NCI-H146 (cell line): ENCODE results near the gene UCN2.

Source experiments
- DNase-seq: peaks from one replicate; lab custom pipeline; 2025; lab: John Stamatoyannopoulos, UW

UCN2 gene

DNA sequence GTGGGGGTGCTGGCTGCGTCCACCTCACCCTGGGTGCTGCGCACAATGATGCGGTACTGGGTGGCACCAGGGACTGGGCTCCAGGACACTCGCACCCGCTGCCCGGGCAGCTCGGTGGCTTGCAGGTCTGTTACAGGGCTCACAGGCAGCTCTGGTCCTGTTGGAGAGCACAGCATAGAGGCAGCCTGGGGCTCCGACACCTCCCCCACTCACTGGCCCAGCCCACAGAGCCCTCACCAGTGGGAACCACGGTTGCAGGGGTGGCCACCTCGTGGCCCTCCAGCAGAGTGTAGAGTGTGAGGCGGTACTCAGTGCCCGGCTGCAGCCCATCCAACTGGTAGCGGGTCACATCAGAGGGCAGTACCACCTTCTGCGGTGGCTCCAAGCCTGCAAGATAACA lies 27.9 kb upstream of the UCN2 start:
- DNase-seq = no peak

DNA sequence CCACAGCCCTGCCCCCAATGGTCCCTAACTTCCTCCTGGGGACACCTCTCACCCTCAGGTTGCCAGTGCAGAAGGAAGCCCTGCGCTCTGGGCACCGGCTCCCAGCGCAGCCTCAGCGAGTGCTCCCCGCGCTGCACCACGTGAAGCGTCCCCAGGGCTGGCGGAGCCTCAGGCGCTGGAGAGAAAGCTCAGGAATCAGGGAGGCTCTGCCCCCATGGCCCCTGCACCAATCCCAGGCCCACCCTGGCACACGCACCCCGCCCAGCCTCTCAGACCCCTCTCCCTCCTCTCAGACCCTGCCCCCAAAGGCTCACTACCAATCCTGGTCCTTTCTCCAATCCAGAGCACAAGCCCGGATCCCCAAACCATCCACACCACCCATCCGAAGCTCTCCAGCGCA lies 24.6 kb upstream of the UCN2 start:
- no peak for DNase-seq

DNA sequence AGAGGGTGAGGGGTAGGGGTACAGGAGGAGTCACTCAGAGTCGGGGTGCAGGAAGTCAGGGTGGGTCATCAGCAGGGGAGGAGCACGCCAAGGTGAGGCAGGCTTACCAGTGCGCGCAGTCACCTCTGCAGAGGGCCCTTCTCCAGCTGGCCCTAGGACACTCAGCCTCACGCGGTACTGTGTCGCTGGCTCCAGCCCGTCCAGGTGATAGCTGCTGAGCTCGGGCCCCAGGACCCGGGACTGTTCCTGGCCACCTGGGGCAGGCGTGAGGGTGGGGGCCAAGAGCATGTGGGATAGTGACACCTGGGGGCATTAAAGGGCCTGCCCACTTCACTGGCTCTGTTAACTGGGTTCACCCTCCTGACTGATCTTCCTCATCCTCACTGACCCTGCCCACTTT lies 24.1 kb upstream of the UCN2 start:
- DNase-seq = no peak

DNA sequence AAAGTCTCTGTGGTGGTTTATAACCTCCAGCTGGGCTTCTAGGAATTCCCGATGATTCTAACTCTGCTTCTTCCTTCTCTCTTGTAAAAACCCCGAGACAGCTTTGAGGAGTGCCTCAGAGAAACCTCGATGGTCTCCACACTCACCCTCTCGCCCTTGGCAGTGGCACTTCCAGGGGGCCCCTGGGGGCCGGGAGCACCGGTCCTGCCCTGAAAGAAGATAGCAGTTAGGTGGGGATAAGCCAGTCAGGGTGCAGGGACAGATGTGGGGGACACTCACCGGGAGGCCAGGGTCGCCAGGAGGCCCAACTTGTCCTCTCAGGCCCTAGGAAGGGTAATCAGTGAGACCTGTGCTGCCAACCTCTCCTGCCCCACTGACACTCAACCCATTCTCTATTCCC lies 21.8 kb upstream of the UCN2 start:
- DNase-seq = no peak

DNA sequence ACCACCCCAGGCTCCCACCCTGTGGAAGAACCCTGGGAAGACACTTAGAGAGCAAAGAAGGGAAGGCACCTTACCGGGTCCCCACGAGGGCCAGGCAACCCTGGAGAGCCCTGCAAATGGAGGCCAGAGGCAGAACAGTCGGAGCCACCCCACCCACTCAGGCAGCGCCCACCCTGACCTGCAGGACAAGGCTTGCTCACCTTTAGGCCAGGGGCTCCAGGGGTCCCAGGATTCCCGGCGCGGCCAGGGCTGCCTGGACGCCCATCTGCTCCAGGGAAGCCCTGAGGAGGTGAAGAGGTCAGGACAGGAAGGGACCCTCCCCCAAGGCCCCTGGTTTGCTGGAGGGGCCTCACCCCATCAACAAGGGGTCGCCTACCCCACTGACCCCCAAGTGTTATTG lies 21.3 kb upstream of the UCN2 start:
- DNase-seq = no peak

DNA sequence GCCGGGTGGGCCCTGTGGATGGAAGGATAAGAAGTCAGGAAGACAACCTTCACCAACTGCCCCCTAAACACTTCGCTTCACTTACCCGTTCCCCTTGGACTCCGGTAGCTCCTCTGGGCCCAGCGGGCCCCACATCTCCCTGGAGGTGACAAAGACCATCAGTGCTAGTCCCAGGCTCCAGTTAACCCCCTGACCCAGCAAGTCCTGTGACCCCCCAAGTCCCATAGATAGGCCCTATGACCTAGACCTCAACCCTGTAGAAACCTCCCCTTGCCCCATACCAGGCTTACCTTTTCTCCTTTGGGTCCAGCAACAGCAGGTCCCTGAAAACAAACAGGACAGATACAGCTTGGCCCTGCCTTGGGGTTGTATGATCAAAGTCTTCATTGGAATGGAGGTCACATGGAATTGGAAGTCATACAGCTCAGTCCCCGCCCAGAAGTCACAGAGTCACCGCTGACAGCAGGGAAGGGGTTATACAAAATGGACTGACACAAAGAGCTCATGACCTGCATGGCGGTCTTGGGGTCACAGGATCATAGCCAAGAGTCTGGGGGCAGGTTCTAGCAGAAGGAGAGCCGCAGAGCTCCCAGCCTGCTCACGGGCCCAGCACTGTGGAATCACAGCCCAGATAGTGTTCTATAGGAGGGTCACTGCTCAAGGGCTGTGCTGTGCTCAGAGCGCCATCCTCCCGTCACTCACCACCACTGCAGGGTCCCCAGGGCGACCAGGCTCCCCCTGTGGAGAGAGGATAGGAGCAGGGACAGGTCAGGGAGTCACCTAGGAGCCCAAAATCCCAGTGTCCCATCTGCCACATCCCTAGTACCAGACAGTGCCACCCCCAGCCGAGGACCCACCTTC lies 18.3 kb upstream of the UCN2 start:
- DNase-seq = no peak

DNA sequence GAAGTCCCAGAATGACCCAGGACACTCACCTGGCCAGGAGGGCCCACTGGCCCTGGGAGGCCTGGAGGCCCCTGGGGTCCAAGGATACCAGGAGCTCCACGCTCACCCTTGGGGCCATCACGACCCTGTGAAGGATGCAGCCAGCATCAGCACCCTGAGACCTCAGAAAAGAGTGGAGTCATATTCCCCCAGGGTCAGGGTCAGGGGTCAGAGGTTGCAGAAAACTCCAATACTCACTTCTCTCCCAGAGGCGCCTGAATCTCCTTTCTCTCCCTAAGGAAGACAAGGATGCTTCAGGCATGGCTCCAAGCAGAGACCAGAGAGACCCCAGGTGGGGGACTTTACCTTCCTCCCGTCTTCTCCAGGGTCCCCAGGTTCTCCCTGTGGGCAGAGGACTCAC lies 13.1 kb upstream of the UCN2 start:
- DNase-seq = no peak

DNA sequence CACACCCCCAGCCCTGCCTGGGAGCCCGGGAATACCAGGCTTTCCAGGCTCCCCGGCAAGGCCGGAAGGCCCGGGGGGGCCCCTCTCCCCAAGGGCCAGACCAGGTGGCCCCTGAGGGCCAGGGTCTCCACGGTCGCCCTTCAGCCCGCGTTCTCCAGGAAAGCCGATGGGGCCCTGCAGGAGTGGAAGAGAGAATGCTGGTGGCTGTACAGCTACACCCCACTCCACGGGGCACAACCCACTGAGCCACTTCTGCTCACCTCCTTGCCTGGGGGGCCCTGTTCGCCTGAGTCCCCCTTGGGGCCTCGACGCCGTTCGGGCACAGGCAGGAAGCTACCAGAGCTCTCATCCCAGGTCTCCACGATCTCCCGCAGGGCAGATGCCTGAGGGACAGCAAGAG lies 11.8 kb upstream of the UCN2 start:
- DNase-seq = no peak

DNA sequence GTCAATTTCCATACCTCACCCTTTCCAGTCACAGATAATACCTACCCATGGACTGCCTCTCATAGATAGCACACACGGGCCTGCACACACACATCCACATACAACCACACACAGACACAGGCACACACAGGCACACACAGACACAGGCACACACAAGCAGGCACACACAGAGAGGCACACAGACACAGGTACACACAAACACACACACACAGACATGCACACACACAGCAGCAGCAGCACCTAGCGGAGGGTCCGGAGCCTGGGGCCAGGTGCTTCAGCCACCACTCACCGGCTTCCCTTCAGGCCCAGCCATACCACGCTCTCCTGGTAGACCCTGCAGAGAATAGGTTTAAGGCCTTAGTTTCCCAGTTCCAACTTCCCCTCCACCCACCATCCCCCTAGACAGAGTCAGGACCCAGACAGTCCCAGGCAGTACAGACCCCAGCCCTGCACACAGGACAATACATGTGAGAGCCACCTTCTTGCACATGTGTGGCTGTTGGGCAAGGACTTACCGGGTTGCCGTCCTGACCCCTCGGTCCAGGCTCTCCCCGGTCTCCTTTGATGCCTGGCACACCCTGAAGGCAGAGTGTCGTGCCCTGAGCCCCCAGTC lies 10.5 kb upstream of the UCN2 start:
- DNase-seq = no peak

DNA sequence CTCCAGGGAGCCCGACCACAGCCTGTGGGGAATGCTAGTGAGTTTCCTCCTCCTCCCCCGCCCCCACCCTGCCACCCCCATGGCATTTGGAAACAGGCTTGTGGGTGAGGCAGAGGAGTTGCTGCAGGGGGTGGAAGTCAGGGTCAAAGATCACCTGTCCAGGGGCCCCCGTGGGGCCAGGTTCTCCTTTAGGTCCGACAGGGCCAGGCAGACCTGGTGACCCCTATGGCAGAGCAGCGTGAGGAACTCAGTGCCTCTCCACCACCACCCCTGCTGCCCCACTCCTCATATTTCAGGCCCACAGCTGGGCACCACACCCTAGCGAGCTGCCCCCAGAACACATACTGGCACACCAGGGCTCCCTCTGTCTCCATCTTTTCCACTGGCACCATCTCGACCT lies 8.9 kb upstream of the UCN2 start:
- DNase-seq = no peak

DNA sequence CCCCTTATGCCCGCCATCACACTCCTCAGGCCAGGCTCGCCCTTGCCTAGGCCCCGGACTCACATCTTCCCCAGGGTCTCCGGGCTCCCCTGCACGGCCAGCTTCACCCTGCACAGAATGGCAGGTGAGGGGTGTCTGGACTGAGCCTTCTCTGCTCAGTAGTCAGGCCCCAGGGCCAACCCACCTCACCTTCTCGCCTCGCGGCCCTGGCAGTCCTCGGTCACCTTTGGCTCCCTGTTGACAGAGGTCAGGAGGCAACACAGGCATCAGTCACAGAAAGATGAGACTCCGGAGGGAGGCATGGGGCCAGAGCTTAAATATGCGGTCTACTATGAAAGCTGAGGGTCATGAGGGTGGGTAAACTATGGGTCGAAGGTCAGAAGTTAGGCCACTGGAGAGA lies 8.4 kb upstream of the UCN2 start:
- DNase-seq = no peak

DNA sequence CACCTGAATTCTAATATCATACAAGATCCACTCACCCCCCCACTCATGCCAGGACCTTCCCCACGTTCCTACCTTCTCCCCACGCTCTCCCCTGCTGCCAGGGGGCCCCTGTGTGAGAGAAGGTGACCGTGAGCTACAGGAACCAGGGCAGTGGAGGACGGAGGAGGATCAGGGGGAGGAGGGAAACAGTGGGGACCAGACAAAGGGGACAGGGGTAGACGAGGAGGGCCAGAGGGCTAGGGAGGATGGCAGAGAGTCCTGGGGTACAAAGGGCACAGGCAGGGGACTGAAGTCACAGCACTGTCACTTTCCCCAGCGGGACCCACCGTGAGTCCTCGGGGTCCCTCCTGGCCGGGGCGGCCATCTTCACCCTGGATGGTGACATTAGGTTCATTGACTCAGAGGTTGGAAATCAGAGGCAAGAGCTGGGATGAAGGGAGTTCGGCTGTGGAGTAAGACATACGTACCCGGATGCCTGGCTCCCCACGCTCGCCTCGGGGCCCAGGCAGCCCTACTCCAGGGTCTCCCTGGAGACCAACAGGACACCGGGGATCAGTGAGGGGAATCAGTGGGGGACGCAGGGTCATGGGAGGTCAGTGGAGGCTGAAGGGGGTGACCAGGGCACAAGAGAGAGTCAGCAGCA lies 6.3 kb upstream of the UCN2 start:
- no peak for DNase-seq

DNA sequence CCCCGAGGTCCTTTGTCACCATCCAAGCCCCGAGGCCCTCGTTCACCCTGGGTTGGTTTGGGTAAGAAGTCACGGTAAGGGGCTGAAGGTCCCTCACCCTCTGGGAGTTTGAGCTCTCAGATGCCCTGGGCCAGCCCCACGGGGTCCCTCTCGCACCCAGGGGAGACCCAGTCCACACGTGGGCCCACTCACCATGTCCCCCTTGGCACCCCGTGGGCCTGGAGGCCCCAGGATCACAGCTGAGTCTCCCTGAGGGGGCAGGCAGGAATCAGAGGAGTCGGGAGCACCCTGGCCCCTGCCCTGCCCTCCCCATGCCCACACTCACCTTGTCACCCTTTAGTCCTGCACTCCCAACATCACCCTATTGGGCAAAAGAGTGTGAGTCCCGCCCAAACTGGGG lies 5.8 kb upstream of the UCN2 start:
- no peak for DNase-seq

DNA sequence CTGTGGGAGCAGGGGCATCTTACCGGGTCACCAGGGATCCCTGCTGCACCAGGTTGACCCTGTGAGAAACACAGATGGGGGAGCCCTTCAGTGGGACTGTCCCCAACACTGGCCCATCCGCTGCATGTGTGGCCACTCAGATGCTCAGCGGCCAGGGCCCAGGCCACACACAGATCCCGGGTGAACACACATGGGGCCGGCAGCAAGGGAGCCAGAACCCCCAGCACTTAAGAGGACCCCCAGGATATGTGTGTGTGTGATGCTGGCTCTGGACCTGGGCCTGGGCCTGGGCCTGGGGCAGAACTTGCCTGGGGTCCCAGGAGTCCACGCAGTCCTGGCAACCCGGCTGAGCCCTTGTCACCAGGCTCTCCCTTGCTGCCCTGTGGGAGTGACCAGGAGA lies 4.9 kb upstream of the UCN2 start:
- DNase-seq = no peak

DNA sequence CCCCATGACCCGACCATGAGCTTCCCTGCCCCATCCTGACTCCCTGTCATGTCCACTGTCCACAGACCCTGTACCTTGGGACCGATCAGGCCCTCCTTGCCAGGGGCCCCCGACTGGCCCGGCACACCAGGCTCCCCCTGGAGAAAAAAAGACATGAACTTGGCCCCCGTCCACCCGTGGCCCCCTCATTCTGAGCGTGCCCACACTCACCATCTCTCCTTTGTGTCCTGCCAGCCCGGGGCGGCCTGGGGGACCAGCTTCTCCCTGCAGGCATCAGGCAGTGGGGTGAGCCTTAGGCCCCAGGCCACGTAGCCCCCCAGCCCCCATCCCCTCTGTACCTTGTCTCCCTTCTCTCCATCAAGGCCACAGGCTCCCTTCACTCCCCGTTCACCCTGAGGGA lies 3.9 kb upstream of the UCN2 start:
- DNase-seq = no peak

DNA sequence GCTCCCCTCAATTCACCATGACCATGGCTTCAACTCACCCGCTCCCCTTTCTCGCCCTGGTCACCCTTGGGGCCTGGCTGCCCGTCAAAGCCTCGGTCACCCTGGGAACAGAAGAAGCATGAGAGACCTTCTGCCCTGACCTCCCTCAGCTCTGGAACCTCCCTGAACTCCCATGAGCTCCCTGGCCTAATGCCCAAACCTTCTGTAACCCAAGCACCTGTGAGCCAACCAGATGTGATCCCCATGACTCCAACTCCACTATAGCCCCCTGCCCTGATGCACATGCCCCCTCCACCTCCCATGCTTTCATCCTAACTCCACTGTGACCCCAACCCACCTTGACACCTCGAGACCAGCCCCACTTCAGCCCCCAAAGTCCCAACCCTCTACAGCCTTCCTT lies 3.5 kb upstream of the UCN2 start:
- no peak for DNase-seq

DNA sequence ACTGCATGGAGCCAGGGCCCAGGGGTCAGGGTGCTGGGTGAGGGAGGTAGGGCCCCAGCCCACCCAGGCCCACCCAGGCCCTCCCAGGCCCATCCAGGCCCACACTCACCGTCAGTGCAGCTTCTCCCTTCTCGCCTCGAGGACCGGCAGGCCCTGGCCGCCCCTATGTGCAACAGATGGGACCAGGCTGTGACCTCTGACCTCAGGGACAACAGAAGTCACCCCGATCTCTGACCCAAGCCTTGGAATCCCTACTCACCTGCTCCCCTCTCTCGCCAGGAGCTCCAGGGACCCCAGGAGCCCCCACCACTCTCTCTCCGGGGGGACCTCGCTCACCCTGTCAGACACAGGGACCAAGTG lies 2.8 kb upstream of the UCN2 start:
- DNase-seq = no peak

DNA sequence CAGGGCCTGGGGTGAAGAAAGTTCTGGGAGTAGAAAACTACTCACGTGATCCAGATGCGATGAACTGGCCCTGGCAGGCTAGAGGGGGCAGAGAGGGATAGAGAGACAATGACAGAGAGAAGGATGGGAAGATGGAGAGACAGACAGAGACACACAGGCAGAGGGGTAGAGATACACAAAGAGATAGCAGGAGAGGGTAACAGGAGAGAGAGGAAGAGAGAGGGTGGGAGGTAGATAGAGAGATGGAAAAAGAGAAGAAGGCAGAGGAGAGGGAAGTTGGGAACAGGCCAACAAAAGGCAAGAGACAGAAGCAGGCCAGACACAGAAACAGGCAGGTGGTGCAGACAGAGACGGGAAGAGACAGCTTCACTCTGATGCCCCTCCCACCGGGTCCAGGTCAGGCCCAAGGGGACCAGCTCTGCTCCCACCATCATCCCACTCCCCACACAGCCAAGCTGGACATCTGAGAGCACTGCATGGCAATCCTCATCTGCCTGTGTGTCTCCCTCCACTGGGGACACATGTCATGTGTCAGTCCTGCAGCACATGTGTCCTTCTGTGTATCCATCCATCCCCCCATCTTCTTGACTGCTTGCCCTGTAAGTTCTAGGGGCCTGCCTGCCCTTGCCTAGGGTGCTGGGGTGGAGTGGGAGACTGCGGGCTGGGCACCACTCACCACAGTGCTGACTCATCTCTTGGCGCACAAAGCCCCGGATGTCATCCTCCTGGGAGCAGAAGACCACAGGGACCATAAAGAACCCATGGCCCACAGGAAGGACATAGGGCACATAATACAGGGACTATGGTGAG lies 2.2 kb upstream of the UCN2 start:
- DNase-seq = no peak

DNA sequence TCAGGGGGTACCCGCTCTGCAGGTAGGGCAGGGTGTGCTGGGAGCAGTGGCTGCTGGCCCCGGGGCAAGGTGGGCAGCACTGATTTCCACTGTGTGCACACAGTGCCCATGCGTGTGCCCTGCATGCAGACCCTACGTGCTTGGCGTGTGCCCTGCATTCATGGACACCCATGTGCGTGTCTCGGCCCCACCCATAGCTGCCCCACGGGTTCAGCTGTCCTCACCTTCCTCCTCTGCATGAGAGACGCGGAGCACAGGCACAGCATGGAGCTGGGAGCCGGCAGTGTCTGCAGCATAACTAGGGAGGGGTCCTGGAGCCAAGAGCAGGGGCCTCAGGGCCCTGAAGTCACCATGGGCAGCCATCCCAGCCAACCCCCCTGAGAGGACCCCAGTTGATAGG lies 1.6 kb upstream of the UCN2 start:
- no peak for DNase-seq

DNA sequence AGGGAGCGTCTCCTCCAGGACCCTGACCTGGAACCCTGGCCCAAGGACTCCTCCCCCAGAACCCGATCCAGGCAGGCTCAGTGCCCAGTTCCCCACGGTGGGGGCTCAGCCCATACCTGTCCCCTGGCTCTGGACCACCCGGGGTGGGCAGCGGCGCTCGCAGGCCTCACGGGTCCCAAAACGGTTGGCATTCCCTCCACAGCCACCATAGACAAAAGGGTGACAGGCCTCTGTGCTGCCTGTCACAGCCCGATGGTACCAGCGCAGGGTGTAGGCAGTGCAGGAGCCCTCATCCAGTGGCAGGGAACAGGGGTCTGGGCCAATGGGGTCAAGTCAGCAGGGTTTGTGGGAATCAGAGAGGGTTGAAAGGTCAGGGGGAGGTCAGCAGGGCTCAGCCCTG lies 1.1 kb upstream of the UCN2 start:
- no peak for DNase-seq

DNA sequence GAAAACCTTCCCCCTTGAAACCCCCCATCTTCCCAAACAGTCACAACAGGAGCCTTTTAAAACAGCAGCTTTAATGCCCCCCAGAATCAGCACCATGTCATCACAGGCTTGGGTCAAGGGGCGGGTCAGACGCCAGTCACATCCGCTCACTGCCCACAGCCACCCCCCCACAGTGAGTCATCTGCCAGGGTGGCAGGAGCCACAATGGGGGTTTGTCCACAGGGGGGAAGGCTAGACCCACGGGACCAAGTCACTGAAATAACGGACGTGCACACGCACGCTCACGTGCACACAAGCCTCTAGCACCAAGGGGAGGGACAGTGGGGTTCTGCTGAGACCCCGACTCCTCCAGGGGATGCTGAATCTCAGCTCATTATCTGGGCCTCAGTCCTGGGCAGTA lies 441 bp upstream of the UCN2 start:
- no peak for DNase-seq

DNA sequence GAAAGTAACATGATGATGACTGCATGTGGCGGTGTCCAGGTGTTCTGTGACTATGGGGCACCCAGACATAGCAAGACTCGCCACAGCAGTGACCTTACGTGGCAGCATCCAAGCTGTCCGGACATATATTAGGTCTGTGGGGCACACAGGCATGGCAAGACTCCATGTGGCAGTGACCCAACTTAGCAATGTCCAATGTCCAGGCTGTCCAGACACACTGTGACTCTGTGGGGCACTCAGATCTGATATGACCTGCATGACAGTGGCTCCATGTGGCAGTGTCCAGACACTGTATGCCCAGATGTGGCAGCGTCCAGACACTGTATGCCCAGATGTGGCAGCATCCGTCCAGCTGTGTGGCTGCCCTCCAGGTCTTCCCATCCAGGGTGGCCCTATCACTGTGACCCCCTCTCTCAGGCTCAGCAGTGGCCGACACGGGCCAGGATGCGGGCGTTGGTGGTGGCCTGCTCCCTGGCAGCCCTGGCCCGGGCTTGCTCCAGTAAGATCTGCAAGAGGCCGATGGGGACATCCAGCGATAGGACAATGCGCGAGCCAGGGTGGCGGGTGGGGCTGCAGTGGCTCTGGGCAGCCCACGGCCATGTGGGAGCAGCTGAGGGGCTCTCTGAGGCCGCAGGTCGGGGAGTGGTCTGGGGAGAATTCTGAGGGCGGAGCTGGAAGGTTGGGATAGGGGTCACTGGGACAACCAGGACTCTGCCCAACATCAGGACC lies 1.1 kb downstream of the UCN2 start:
- no peak for DNase-seq
